GDM1 (cell line): ENCODE results near the gene MEIOB.
"Not testable (repeated sequence)": the region's sequence is repeated elsewhere in the genome, so short reads cannot be mapped to it uniquely, and the experiment has no call there.

Experiments
- DNase-seq: peaks from one replicate; lab custom pipeline; 2025; lab: John Stamatoyannopoulos, UW

The MEIOB gene

GRCh38 chr16:1907226-1907860 is 35.4 kb upstream of the MEIOB start:
- DNase-seq: no peak

GRCh38 chr16:1906846-1907165 is 34.8 kb upstream of the MEIOB start:
- no peak for DNase-seq

- no peak for DNase-seq
Measured at GRCh38 chr16:1906055-1906845, 34.3 kb upstream of the MEIOB start.

- no peak for DNase-seq
Measured at GRCh38 chr16:1903845-1904840, 32.2 kb upstream of the MEIOB start.

GRCh38 chr16:1903220-1903574 is 31.2 kb upstream of the MEIOB start:
- no peak for DNase-seq

GRCh38 chr16:1902547-1903219 is 30.7 kb upstream of the MEIOB start:
- no peak for DNase-seq

GRCh38 chr16:1900452-1900774 is 28.4 kb upstream of the MEIOB start:
- DNase-seq: no peak

GRCh38 chr16:1899641-1900451 is 27.9 kb upstream of the MEIOB start:
- DNase-seq: no peak

- DNase-seq: not testable (repeated sequence)
Measured at GRCh38 chr16:1897692-1898091, 25.7 kb upstream of the MEIOB start.

GRCh38 chr16:1895949-1896675 is 24.1 kb upstream of the MEIOB start:
- DNase-seq: no peak

- DNase-seq: no peak
Measured at GRCh38 chr16:1895068-1895467, 23.1 kb upstream of the MEIOB start.

GRCh38 chr16:1890708-1891050 is 18.7 kb upstream of the MEIOB start:
- no peak for DNase-seq

GRCh38 chr16:1890024-1890707 is 18.2 kb upstream of the MEIOB start:
- no peak for DNase-seq

- DNase-seq: no peak
Measured at GRCh38 chr16:1887711-1888354, 15.9 kb upstream of the MEIOB start.

- no peak for DNase-seq
Measured at GRCh38 chr16:1884889-1885288, 12.9 kb upstream of the MEIOB start.

GRCh38 chr16:1884155-1884760 is 12.3 kb upstream of the MEIOB start:
- DNase-seq: no peak

- not testable (repeated sequence) for DNase-seq
Measured at GRCh38 chr16:1881172-1881571, 9.2 kb upstream of the MEIOB start.

- no peak for DNase-seq
Measured at GRCh38 chr16:1879477-1879876, 7.5 kb upstream of the MEIOB start.

- no peak for DNase-seq
Measured at GRCh38 chr16:1878256-1878655, 6.3 kb upstream of the MEIOB start.
